Heart right ventricle (tissue), 16 donors: ENCODE results near the gene WWTR1. TPM values are rescaled to one million over a fixed set of nuclear protein-coding genes. Genes with fewer than 3 reads are reported as not detected.

Source experiments
- ATAC-seq, 8 donors: fragments of 200-7000 bp; cut with Tn5 transposase; one replicate each; pipeline ENCODE4 v1.9.1; 2020; ENCODE audit warnings: mild to moderate bottlenecking in 8 of 8, moderate library complexity in 8 of 8, moderate number of reproducible peaks in 1 of 8
- DNase-seq, 2 donors: peaks; one replicate each; pipeline ENCODE4 v3.0.0-alpha.2; 2020
- H3K27ac ChIP-seq, 10 donors: fragments of 200-600 bp; sonication (generic) in 2 of 10; one replicate each; pipeline versions ENCODE4 v1.5.0 to v1.8.0; 2020 to 2022; ENCODE audit warnings: mild to moderate bottlenecking in 3 of 10
- H3K27me3 ChIP-seq, 7 donors: fragments of 200-600 bp; one replicate each; pipeline ENCODE4 v1.8.0; 2021 to 2022; ENCODE audit warnings: mild to moderate bottlenecking in 2 of 7
- H3K36me3 ChIP-seq, 9 donors: fragments of 200-600 bp; sonication (generic) in 1 of 9; one replicate each; pipeline versions ENCODE4 v1.5.0 to v1.8.0; 2020 to 2022; ENCODE audit warnings: mild to moderate bottlenecking in 2 of 9
- H3K4me1 ChIP-seq, 9 donors: fragments of 200-600 bp; sonication (generic) in 1 of 9; one replicate each; pipeline versions ENCODE4 v1.5.0 to v1.8.0; 2020 to 2022; ENCODE audit warnings: mild to moderate bottlenecking in 4 of 9
- H3K4me3 ChIP-seq, 10 donors: fragments of 200-600 bp; sonication (generic) in 2 of 10; one replicate each; pipeline versions ENCODE4 v1.5.0 to v1.8.0; 2020 to 2022; ENCODE audit warnings: mild to moderate bottlenecking in 7 of 10, moderate library complexity in 2 of 10
- H3K9me3 ChIP-seq, 11 donors: fragments of 200-600 bp in 10 of 11; sonication (generic) in 2 of 11; one replicate each; pipeline versions ENCODE4 v1.5.0 to v1.8.0; 2013 to 2022; ENCODE audit warnings: mild to moderate bottlenecking in 2 of 11, control low read depth in 1 of 11, moderate library complexity in 1 of 11
- WGBS, 2 donors: extraction: QIAGEN DNeasy Blood & Tissue Kit; methylation state at CpG; one replicate each; pipeline ENCODE4 v1.1.7; 2013; ENCODE audit warnings: inconsistent platforms in 1 of 2; 5-methylcytosine and 5-hydroxymethylcytosine counted together
- intact Hi-C, 10 donors: fragments of 100-400 bp; cut with DNase I; formaldehyde crosslinking; loops; one replicate each; pipeline versions ENCODE4 v1.11.1 to v1.14.2; 2022
- polyA plus RNA-seq, 2 donors: library from polyadenylated mRNA; stranded (reverse); fragments of 200-250 nt; gene quantifications; one replicate each; pipeline ENCODE4 v1.2.3, GENCODE V29; 2013
- total RNA-seq, 10 donors: library from RNA; stranded (reverse); fragmentation: NEBNext Ultra II Directional in 3 of 10; extraction: Animal tissue kit (Norgen Biotek cat#: 25700) in 3 of 10; gene quantifications; one replicate each; pipeline versions ENCODE4 v1.2.1 to v1.2.4, GENCODE V29; 2021 to 2023
- TF ChIP-seq, protein P1 (sequence below), 9 donors: fragments of 200-600 bp; sonication (generic) in 2 of 9; IDR thresholded peaks; one replicate each; pipeline versions ENCODE4 v1.5.0 to v1.8.0; 2021 to 2022; ENCODE audit warnings: antibody characterized with exemption in 9 of 9, mild to moderate bottlenecking in 5 of 9, moderate library complexity in 1 of 9
- donor health status: Arrhythmogenic right ventricular cardiomyopathy.
- donor health status: ischemic (EF 13 %, LVEDD 7.1; RV severe dilation, severe dysfunction).
- donor health status: healthy with polysubstance abuse.
- donor health status: DM: no; HTN: yes; CAD: no.
- donor health status: DM: no; HTN: no; CAD: no.
- donor health status: ischemic (EF 25% LVEDD 6.9; RV normal size, moderate dysfunction).
- donor health status: ischemic (EF 25% LVEDD 5.7; RV mildly dilated, moderate dysfunction).
- donor health status: healthy.
- donor health status: DM: yes; HTN: yes; CAD: no.
- donor health status: Ischemic cardiomyopathy.
- donor health status: ischemic (EF 35%, LVEDD 5.7; RV mildly dilated, moderate dysfunction).
- donor health status: nonischemic (EF 11% LVEDD 7.7; RV severe dilation, severe dysfunction).
- donor health status: DM: yes; HTN: yes; CAD: no.
- donor health status: PGD.
- donor health status: ischemic (EF 29% LVEDD 5.4; RV normal size, mild dysfunction).
- donor health status: nonischemic (EF 23%, LVEDD 6.1; RV moderate dilation, normal function).

The WWTR1 gene
- total and polyA plus RNA-seq, 12 donors, result 19.5 to 78.6 (median 40.3) TPM

DNA sequence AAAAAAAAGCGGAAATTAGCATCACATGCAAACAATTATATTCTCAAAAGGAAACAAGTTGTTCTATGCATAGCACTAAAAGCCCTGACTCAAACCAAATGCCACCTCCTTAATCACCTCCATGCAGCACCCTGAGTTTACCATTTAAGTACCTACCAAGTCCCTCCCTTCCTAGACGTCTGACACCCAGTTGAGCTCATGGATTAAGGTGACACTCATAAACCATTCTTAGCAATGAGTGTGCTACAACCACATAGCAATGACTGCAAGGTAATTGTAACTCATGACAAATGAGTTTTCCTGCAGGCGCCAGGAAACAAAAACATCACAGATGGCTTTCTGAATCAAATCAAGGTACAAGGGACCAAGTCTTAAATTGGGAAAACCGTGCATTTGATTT, 32.0 kb downstream of the WWTR1 start:
- Histone ChIP-seq H3K9me3 (no peaks in the 10 kb centered on the region), H3K4me1 (peaks cover 6 to 85% (median 47%) of the 10 kb centered on the region in 9 donors), H3K36me3 (no peaks in the 10 kb centered on the region), H3K27ac (peak overlapping the region in 1 of 10 donors; percentile 12), H3K4me3 (no peak overlapping the region), H3K27me3 (peaks cover 0 to 74% (median 0%) of the 10 kb centered on the region in 7 donors)
- TF ChIP-seq, protein P1, sequence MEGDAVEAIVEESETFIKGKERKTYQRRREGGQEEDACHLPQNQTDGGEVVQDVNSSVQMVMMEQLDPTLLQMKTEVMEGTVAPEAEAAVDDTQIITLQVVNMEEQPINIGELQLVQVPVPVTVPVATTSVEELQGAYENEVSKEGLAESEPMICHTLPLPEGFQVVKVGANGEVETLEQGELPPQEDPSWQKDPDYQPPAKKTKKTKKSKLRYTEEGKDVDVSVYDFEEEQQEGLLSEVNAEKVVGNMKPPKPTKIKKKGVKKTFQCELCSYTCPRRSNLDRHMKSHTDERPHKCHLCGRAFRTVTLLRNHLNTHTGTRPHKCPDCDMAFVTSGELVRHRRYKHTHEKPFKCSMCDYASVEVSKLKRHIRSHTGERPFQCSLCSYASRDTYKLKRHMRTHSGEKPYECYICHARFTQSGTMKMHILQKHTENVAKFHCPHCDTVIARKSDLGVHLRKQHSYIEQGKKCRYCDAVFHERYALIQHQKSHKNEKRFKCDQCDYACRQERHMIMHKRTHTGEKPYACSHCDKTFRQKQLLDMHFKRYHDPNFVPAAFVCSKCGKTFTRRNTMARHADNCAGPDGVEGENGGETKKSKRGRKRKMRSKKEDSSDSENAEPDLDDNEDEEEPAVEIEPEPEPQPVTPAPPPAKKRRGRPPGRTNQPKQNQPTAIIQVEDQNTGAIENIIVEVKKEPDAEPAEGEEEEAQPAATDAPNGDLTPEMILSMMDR (IDR thresholded peaks at IDR 0.05), result no peak
- ATAC-seq, result peak in 4 of 8 donors; percentile 25 to 69 (median 39)
- no peak for DNase-seq
- 65 to 75% methylated on average over 4 of the region's 4 CpGs for WGBS, 2 donors
- intact Hi-C loops, result no loop called here

DNA sequence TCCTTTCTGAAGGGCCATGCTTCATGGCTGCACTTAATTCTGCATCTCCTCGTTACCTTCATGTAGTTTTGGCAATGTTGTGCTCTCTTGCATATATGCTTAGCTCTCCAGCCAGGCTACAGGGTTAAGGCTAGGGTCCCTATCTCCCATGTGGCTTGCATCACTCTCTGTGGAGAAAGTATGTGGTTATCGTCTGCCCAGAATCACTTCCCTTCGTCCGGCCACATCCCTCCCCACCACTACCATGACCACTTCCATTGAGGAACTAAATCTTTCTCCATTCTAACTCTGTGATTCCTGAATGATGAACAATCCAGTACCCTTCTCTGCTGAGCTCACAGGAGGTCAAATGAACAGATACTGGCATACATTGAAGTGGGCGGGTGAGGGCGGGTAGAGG, 34.0 kb downstream of the WWTR1 start:
- WGBS, 2 donors, result 71 to 72% methylated on average over 6 of the region's 6 CpGs
- H3K4me3 ChIP-seq, result no peak overlapping the region
- peaks cover 0 to 79% (median 0%) of the 10 kb centered on the region in 7 donors for H3K27me3 ChIP-seq
- DNase-seq (no peak), ATAC-seq (no peak)
- no peak overlapping the region for H3K27ac ChIP-seq
- TF ChIP-seq, protein P1 (IDR thresholded peaks at IDR 0.05), result no peak
- intact Hi-C loops, result no loop called here
- H3K4me1 ChIP-seq, result peaks cover 11 to 85% (median 55%) of the 10 kb centered on the region in 9 donors
- no peaks in the 10 kb centered on the region for H3K9me3 ChIP-seq
- H3K36me3 ChIP-seq, result no peaks in the 10 kb centered on the region

- Histone ChIP-seq H3K36me3 (no peaks in the 10 kb centered on the region), H3K27me3 (peaks cover 0 to 80% (median 0%) of the 10 kb centered on the region in 7 donors), H3K9me3 (no peaks in the 10 kb centered on the region), H3K4me1 (peaks cover 11 to 89% (median 72%) of the 10 kb centered on the region in 9 donors), H3K4me3 (no peak overlapping the region), H3K27ac (peak overlapping the region in 5 of 10 donors; percentile 3 to 72 (median 46))
- ATAC-seq, result no peak
- WGBS, 2 donors, result 76 to 84% methylated on average over 5 of the region's 5 CpGs
- DNase-seq, result no peak
- TF ChIP-seq, protein P1 (IDR thresholded peaks at IDR 0.05), result no peak
- intact Hi-C loops, result no loop called here
Measured at GRCh38 chr3:149621218-149622005, 36.4 kb downstream of the WWTR1 start.

GRCh38 chr3:149620291-149621020, 37.4 kb downstream of the WWTR1 start:
- intact Hi-C loops, result no loop called here
- H3K27ac ChIP-seq, result peak overlapping the region in 7 of 10 donors; percentile 3 to 72 (median 46)
- H3K4me3 ChIP-seq, result no peak overlapping the region
- ATAC-seq (no peak), DNase-seq (no peak)
- WGBS, 2 donors, result 85 to 94% methylated on average over 1 of the region's 1 CpG
- H3K27me3 ChIP-seq, result peaks cover 0 to 76% (median 0%) of the 10 kb centered on the region in 7 donors
- peaks cover 5 to 89% (median 72%) of the 10 kb centered on the region in 9 donors for H3K4me1 ChIP-seq
- H3K36me3 ChIP-seq, result no peaks in the 10 kb centered on the region
- TF ChIP-seq, protein P1 (IDR thresholded peaks at IDR 0.05), result no peak
- no peaks in the 10 kb centered on the region for H3K9me3 ChIP-seq
